Stimulated activated CD8-positive, alpha-beta memory T cell treated with anti-CD3 and anti-CD28 coated beads, Interleukin-15, amount 100 ng/mL, for 48 hours (primary cell): ENCODE data around the gene IRGM.

Source experiments
- DNase-seq, 2 donors: peaks; one replicate each; pipeline ENCODE4 v3.0.0-alpha.2; 2020; ENCODE audit warnings: low read depth in 2 of 2

IRGM gene

GRCh38 chr5:150895431-150896428 is 49.4 kb downstream of the IRGM start:
- DNase-seq, result no peak
